ENCODE data around the gene PHACTR2.
A peak's percentile ranks its signal among the peaks of the same experiment; 100 is the strongest.

Gene PHACTR2

GRCh38 chr6:143772116-143773086, 94.6 kb downstream of the PHACTR2 start:
- peaks cover 39% of the 10 kb centered on the region for H3K4me1 Mint-ChIP-seq
- peak overlapping the region; percentile 83 to 97 (median 93) for H3K27ac Mint-ChIP-seq
- peaks cover 44% of the 10 kb centered on the region for H3K36me3 Mint-ChIP-seq (ENCODE audit: low read depth)
- no peak for TF ChIP-seq CTCF (IDR thresholded peaks at IDR 0.05; ENCODE audit: unreplicated experiment in 3 of 3)
- no peaks in the 10 kb centered on the region for H3K27me3 Mint-ChIP-seq (ENCODE audit: low read depth)
- H3K4me3 Mint-ChIP-seq = peak overlapping the region in 2 of 3 experiments; percentile 11 to 12
- no peaks in the 10 kb centered on the region for H3K9me3 Mint-ChIP-seq

GRCh38 chr6:143773506-143774150, 95.9 kb downstream of the PHACTR2 start:
- TF ChIP-seq CTCF (IDR thresholded peaks at IDR 0.05; ENCODE audit: unreplicated experiment in 3 of 3) = no peak
- Mint-ChIP-seq H3K9me3 (no peaks in the 10 kb centered on the region), H3K4me1 (peaks cover 39% of the 10 kb centered on the region), H3K4me3 (peak overlapping the region in 1 of 3 experiments; percentile 22), H3K27ac (peak overlapping the region; percentile 75 to 95 (median 93)), H3K27me3 (ENCODE audit: low read depth) (no peaks in the 10 kb centered on the region), H3K36me3 (ENCODE audit: low read depth) (peaks cover 43% of the 10 kb centered on the region)

GRCh38 chr6:143774347-143774746, 96.6 kb downstream of the PHACTR2 start:
- peak overlapping the region; percentile 75 to 95 (median 93) for H3K27ac Mint-ChIP-seq

GRCh38 chr6:143775336-143775735, 97.6 kb downstream of the PHACTR2 start:
- Mint-ChIP-seq H3K27ac (peak overlapping the region; percentile 44 to 93 (median 86)), H3K27me3 (ENCODE audit: low read depth) (no peaks in the 10 kb centered on the region), H3K4me3 (no peak overlapping the region), H3K9me3 (no peaks in the 10 kb centered on the region), H3K36me3 (ENCODE audit: low read depth) (peaks cover 42% of the 10 kb centered on the region), H3K4me1 (peaks cover 39% of the 10 kb centered on the region)
- no peak for TF ChIP-seq CTCF (IDR thresholded peaks at IDR 0.05; ENCODE audit: unreplicated experiment in 3 of 3)

More at GRCh38 chr6:143774347-143774746, 96.6 kb downstream of the PHACTR2 start:
- Mint-ChIP-seq H3K9me3 (no peaks in the 10 kb centered on the region), H3K36me3 (ENCODE audit: low read depth) (peaks cover 42% of the 10 kb centered on the region), H3K4me3 (no peak overlapping the region), H3K27me3 (ENCODE audit: low read depth) (no peaks in the 10 kb centered on the region), H3K4me1 (peaks cover 39% of the 10 kb centered on the region)
- no peak for TF ChIP-seq CTCF (IDR thresholded peaks at IDR 0.05; ENCODE audit: unreplicated experiment in 3 of 3)

GRCh38 chr6:143778926-143779325, 101.2 kb downstream of the PHACTR2 start:
- H3K4me1 Mint-ChIP-seq = peaks cover 17% of the 10 kb centered on the region
- H3K27ac Mint-ChIP-seq = no peak overlapping the region
- no peaks in the 10 kb centered on the region for H3K9me3 Mint-ChIP-seq
- no peak overlapping the region for H3K4me3 Mint-ChIP-seq
- H3K36me3 Mint-ChIP-seq (ENCODE audit: low read depth) = peaks cover 47% of the 10 kb centered on the region
- TF ChIP-seq CTCF (IDR thresholded peaks at IDR 0.05; ENCODE audit: unreplicated experiment in 3 of 3) = no peak
- H3K27me3 Mint-ChIP-seq (ENCODE audit: low read depth) = no peaks in the 10 kb centered on the region

Data from nephron (organoid).